Measurements from ENCODE around the gene NUDT17. TPM values are rescaled to one million over a fixed set of nuclear protein-coding genes. Genes with fewer than 3 reads are reported as not detected.
"Not testable (repeated sequence)": the region's sequence is repeated elsewhere in the genome, so short reads cannot be mapped to it uniquely, and the experiment has no call there.

NUDT17 gene, protein sequence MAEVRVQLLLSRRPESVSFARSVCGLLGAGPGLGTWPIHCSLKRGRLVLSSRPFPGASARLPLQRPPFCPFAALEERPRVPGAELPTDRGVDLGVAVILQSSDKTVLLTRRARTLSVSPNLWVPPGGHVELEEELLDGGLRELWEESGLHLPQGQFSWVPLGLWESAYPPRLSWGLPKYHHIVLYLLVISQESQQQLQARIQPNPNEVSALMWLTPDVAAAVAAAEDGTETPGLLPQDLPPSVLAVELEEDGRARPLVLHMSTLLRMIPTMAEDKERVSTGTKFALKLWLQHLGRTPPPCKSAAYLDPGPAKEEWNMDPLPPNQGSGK
- 2.7 TPM for polyA plus RNA-seq (2013, experiment 1 of 2; ENCODE audit: insufficient read length)
- 2.1 TPM for polyA plus RNA-seq (2013, experiment 2 of 2; ENCODE audit: insufficient read length)

DNA sequence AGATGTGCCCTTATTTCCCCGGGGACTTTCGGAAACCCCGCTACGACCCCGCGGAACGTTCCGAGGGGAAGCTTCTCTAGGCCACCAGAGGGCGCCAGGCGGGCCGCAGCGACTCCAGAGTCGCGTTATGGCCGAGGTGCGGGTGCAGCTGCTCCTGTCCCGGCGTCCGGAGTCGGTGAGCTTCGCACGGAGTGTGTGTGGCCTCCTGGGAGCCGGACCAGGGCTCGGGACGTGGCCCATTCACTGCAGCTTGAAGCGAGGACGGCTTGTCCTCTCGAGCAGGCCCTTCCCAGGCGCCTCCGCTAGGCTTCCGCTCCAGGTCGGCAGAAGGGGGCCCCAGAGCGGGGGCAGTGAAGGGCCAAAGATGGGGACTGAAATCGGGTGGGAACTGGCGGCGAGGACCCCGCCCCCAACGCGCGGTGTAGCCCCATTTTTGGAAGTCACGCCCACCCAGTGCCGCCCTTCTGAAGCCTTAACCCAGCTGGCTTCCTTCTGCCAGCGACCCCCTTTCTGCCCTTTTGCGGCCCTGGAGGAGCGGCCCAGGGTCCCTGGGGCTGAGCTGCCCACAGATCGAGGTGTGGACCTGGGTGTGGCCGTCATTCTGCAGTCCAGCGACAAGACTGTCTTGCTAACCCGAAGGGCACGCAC is at the start of gene NUDT17:
TSS of gene NUDT17 (plus strand) at position 117 of the 648 bp plus-strand sequence. CDS start at position 128, 11 bp downstream.
- peak; percentile 78 for DNase-seq

DNA sequence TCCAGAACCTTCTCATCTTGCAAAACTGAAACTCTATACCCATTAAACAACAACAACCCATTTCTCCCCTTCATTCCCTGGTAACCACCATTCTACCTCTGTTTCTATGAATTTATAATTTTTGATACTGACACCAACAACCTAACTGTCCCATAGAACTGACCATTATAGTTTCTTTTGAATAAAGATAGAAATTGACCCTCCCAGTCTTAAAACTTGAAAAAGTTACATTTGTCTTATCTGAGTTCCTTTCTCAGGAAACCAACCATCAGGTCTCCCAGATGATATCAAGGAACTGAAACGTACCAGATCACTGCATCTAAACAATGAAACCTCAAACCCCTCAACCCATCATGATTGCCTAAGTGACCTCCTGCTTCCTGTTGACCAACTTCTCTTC is 48.7 kb upstream of the NUDT17 start:
- no peak for DNase-seq

DNA sequence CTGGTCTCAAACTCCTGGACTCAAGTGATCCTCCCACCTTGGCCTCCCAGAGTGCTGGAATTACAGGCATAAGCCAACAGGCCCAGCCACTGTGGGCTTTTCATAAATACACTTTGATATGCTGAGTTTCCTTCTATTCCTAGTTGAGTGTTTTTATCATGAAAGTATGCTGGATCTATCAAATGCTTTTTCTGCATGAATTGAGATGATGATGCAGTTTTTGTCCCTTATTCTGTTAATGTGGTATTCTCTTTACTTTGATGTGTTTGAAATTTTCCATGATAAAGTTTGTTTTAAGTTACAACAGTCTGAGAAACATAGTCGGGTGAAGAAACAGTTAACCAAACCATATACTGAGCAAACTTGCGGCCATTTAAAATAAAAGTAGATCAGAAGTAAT is 45.6 kb upstream of the NUDT17 start:
- no peak for DNase-seq

DNA sequence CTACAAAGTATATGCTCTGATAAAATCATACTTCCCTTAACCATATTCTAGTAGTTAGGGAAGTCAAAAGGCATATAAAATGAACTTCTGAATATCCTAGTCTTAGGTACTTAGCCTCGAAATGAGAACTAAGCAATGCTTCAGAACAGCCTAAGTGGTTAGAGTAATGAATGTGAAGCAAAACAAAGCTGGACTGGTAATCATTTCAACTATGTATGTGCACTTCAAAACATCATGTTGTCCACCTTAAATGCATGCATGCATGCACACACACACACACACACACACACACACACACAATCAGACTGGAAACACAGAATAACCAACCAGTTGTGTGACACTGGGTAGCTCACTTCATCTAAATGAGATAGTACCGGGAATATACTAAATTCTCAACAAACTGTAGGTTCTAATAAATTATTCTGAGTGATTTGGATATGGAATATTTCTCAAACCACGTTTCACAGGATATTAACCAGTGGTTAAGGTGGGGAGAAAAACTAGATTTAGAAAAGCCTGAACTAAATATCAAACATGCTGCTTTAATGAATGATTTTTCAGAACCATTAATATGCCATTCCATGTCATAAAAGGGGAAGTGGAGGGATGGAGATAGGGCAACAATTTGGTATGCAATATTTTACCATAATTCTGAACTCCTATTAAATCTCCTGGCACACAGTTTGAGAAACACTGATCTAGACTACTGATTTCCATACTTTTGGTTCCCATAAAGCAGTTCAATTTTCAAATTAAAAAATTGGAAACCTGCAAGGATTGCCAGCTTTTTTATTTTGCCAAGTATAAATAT is 41.0 kb upstream of the NUDT17 start:
- DNase-seq, result no peak

DNA sequence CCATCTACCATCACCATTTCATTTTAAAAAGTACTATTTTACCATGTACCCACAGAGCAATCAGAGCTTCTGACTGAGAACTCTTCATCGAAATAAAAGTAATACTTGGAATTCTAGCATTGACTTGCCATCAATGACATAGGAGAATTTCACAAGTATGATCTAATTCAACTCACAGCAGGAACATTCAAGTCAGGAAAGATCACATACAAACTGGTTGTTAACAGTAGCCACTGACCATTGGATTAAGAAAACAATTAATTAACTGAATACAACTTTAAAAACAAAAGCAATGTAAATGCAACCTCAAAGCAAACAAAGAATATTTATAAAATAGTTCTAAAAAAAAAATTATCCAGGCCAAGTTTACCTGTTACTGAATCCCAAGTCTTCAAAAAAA is 40.4 kb upstream of the NUDT17 start:
- DNase-seq, result no peak

DNA sequence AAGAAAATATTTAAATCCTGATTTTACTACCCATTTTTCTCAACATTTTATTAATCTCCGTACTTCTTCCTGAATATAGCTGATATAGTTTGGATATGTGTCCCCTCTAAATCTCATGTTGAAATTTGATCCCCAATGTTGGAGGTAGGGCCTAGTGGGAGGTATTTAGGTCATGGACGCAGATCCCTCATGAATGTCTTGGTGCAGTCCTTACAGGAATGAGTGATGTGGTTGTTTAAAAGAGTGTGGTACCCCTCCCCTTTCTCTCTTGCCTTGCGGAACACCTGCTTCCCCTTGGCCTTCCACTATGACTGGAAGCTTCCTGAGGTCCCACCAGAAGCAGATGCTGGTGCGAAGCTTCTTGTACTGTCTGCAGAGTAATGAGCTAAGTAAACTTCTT is 39.0 kb upstream of the NUDT17 start:
- no peak for DNase-seq

DNA sequence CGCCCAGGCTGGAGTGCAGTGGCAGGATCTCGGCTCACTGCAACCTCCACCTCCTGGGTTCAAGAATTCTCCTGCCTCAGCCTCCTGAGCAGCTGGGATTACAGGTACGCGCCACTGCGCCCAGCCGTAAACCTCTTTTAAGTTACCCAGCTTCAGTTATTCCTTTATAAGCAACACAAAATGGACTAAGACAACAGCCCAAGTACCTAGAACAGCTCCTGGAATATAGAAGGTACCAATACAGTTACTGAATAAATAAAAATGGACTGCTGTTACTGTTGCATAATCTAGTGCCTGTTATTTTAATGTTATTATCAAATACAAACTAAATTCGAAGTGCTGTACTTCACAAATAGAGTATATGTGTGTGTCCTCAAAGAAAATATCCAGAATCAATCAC is 38.6 kb upstream of the NUDT17 start:
- no peak for DNase-seq

DNA sequence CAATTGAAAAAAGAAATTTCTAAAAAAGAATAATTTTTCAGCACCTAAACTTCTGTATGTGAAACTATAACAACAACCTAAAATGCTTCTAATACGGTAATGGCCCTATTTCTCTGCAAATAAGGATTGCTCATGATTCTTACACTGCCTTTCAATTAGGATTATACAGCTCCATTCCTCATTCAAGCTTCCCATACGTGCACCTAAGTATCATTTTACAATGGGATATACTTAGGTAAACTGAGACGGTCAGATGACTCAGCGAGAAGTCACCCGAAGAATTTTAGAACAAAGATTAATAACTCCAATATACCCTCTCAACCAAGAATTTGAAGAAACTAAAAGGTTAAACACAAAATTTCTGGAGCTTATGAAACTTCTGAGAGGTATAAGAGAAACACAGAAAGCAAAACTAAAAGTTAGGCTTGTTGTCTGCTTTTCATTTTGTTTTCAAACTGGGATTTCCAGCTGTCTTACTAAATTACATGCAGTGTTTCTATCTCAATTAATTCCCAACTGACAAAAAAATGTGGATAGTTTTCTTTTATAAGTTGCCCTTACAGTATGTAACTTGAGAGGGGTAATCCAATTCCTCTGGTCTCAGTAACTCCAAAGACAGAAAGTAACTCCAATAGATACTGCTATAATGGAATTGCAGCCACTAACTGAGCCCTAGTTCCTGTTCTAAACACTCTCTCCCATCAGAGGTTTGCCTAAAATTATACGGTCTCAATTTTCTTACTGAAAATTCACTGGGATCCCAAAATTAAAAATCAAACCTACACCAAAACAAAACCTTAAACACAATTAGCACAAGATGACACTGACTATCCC is 32.2 kb upstream of the NUDT17 start:
- DNase-seq, result not testable (repeated sequence)

DNA sequence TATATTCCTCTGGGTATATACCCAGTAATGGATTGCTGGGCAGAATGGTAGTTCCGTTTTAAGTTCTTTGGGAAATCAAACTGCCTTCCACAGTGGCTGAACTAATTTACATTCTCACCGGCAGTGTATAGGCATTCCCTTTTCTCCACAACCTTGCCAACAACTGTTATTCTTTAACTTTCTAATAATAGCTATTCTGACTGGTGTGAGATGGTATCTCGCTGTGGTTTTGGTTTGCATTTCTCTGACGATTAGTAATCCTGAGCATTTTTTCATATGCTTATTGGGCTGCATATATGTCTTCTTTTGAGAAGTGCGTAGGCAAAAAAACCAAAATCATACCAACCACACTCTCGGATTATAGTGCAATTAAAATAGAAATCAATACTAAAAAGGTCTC is 27.3 kb upstream of the NUDT17 start:
- DNase-seq, result peak; percentile 81

DNA sequence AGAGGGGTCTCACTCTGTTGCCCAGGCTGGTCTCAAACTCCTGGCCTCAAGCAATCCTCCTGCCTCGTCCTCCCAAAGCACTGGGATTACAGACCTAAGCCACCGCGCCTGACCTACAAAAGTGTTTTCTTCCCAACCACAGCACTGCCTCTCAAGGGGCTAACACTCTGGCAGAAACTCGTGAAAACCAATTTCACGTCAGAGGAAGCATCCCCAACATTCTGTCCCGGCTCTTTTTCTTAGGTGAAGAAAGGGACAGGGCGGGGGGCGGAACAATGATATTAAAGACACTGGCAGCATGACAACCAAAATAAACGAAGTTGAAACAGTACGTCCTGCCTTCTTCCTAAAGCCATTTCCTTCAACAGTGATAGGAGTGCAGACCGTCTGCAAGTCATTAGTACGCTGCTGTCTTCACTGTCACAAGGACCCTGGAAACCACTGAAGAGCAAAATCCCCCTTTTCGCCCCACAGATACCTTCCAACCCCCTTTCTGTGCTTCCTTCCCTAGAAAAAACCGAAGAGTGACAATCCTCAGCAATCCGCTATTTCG is 22.6 kb upstream of the NUDT17 start:
- DNase-seq, result not testable (repeated sequence)

DNA sequence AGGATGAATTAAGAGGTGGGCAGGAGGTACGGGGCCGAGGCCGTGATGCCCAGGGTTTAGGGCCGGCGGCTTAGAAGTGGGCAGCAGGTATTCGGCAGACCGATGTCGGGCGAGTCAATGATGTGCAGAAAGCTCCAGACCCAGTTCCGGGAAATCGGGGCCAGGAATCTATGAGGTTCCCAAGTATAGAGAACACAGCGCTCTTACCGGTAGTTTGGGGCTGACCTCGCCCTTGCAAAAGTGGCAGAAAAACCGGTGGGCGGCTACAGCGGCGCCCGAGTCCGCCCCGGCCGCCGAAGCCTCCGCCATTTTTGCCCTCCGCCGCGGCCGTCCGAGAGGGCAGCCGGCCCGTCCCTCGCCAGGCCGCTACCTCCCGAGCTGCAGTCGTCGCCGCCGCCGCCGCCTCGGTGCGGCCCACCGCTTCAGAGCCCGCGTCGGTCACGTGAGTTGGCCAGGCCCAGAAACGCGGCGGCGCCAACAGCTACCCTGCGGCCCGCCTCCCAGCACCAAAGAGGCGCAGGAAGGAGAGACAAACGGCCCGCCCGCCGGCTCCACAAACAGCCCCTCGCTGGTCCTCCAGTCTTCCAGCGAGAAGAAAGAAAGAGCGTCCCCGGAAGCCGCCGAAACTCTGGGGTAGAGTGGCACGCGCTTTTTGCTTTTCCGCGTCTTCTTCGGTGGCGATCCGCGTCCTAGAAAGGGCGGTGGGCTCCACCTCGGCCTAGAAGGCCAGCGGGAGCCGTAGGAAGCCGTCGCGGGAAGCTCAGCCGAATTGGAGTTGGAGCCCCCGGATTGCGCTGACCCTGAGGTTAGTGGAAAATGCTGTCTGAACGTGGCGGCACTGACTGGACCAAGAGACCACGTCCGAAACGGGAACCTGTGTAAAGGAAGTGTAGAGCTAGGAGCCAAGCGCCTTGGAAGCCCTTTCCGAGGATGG is 21.6 kb upstream of the NUDT17 start, which contains the start of the genes POLR3C and RNF115:
TSS of gene POLR3C (plus strand) at position 636 of the 934 bp plus-strand sequence. CDS start 1,577 bp downstream, outside the sequence.
TSS of gene RNF115 (minus strand) at position 531 of the 934 bp plus-strand sequence. CDS start at position 309, 222 bp downstream.
- DNase-seq, result peak; percentile 94

DNA sequence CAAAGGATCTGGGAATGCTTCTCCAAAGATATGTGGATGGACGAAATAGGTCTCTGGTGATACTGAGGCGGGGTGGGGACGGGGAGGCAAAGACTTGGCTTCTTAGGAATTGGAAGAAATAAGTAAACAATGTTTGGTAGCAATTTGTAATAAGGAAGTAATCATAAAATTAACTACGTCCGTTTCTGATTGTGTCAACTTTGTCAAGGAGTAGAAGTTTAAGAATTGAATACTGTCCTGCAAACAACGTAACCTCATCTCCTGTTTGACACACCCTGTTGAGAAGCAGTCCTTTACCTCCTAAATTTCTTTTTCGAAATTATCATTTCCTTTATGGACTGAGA is 21.0 kb upstream of the NUDT17 start:
- no peak for DNase-seq

DNA sequence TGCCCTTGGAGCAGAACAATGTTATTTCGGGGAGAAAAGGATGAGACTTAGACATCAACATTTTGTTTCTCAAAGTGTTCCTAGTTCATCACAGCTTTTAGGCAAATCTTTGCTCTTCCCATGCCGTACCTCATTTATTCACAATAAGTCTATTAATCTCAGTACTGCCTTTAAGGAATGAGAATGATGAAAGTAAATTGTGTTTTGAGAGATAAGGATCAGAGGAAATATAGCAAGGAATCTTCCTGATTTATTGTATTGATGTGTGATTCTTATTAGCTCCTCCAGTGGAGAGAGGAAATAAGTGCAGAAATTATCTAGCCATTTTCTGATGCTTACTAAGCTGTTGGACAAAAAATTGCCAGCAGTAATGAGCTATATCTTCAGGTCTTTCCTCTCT is 19.4 kb upstream of the NUDT17 start:
- no peak for DNase-seq

DNA sequence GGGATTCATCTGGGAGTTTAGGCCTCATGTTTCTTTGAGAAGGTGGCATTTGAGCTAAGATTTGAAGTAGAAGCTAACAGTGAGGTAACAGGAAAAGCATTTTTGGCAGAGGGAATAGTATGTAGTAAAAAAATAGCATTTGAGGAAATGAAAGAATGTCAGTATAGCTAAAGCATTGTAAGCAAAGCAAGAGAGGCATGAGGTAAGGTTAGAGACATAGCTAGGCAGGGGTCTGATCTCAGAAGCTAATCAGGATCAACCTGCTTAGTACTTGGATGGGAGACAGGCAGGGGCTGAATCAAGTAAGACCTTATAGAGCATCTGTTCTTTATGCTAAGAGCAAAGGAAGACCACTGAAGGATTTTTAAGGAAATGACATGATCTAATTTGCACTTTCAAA is 17.5 kb upstream of the NUDT17 start:
- peak; percentile 2 for DNase-seq

DNA sequence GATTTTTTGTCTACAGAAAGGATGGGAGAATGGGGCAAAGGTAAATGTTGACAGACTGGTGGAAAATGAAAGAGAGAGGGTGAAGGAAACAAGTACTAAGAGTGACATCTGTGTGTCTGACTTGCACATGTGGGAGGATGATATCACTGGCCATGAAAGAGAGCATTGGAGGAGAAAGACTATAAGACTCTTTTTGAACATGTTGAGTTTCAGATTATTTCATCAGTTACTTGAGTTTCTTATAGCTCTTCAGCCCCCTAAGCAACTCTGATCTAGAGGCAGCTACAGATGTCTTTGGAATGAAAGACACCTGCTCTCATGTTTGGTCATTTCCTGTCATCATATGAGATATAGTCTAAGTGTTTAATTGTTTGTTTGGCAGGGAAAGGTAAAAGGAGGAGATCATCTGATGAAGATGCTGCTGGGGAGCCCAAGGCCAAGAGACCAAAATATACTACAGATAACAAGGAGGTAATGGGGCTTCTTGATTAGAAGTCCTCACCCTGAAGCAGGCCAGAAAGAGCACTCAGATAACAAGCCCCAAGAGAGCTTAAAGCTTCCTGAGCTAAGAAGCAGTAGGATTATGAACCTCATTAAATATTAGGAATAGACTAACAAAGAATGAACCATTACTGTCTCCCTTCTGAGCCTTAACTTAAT is 16.9 kb upstream of the NUDT17 start:
- no peak for DNase-seq

DNA sequence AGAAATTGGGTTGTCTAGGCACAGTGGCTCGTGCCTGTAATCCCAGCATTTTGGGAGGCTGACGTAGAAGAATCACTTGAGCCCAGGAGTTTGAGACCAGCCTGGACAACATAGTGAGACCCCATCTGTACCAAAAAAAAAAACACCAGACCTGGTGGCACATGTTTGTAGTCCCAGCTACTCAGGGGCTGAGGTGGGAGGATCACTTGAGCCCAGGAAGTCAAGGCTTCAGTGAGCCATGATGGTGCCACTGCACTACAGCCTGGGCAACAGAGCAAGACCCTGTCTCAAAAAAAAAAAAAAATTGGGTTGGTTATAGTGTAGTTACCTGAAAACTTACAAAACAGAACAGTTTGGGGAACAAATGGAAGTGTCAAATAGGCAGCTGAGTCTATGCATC is 14.6 kb upstream of the NUDT17 start:
- DNase-seq, result not testable (repeated sequence)

DNA sequence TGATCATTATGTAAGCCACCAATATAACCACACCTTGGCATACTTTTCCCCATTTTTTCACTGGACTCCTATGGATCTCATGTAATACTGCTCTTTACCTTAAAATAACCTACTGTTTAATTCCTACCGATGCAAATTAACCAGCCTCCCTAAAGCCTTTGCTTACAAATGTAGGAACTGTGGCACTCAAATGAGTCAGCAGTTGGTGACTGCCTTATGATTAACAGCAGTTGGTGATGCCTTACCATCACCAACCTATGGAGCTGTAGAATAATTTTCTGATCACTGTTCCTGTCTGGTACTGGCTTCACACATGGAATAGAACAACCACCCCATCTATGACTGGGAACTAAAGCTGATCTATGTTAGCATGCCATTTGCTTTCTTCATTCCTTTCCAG is 7.8 kb upstream of the NUDT17 start:
- DNase-seq, result no peak

DNA sequence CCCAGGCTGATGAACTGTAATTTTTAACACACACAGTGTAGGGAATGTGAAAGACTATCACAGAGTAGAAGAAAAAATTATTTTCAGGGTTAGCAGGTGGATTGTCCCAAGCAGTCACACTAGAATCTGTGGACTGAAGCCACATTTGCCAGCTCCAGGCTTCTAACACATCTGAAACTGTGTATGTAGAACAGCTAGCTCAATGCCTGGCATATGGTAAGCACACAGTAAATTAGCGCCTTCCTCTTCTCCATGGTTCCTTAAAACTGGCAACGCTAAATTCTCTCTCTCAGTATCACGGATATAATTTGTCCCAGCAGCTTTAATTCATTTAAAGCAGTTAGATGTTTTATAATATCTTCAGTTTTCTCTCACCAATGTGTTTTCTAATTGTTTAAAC is 2.4 kb upstream of the NUDT17 start:
- DNase-seq, result no peak

DNA sequence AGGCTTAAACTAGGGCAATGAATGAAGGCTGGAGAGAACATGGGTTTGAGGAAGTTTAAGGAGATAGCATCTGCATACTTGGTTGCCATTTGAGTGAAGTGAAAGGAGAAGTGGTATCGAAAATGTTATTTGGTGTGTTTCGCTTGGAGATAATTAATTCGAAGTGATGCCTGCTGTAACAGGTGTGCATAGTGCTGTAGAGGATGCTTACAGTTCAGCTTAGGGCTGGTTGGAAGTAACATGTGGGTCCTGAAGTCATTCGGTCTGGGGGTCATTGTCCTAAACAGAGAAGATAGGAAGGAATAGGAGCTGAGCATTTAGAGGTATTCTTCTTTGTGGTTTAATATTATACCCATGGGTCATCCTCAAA is 301 bp upstream of the NUDT17 start:
- DNase-seq, result no peak

DNA sequence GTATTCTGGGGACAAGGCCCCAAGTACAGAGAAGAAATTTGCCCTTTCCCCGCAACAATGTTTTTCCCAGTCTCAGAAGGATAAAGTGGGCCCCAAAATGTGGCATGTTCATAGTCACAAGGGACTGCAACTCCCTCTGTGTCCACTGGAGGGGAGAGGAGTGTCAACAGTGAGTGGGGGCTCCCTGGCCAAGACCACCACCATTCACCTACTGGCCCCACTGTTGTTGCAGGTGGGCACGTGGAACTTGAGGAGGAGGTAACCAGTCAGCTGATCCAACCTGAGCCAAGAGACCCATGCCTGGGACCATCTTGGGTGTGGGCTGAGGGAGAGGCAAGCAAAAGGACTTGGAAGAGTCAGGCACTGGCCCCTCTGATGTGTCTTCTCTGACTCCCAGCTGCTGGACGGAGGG is 777 bp downstream of the NUDT17 start:
- peak; percentile 32 for DNase-seq
